GM13977 (cell line): ENCODE data around the gene SNAI3.

Experiments
- DNase-seq: peaks from one replicate; pipeline ENCODE4 v3.0.0; 2012; ENCODE audit warnings: low spot score
- CTCF ChIP-seq: IDR thresholded peaks from 2 replicates; pipeline ENCODE4 v1.5.1; 2012; ENCODE audit warnings: mild to moderate bottlenecking, control low read depth; ENCODE audit not compliant: insufficient read depth; ENCODE audit errors: extremely low read depth, missing control alignments
- in situ Hi-C: fragments of 300-500 bp; cut with MboI; formaldehyde crosslinking; loops from one replicate; pipeline ENCODE4 v1.12.0; 2022; ENCODE audit warnings: low sequenced_read_pairs, low pct_unique_long_range_greater_than_20kb, mixed read lengths, inconsistent platforms; ENCODE audit not compliant: unreplicated experiment

SNAI3 gene

GRCh38 chr16:88629835-88630234 lies 56.5 kb downstream of the SNAI3 start:
- no peak for TF ChIP-seq CTCF
- no peak for DNase-seq
- in situ Hi-C loops, result no loop called here

DNA sequence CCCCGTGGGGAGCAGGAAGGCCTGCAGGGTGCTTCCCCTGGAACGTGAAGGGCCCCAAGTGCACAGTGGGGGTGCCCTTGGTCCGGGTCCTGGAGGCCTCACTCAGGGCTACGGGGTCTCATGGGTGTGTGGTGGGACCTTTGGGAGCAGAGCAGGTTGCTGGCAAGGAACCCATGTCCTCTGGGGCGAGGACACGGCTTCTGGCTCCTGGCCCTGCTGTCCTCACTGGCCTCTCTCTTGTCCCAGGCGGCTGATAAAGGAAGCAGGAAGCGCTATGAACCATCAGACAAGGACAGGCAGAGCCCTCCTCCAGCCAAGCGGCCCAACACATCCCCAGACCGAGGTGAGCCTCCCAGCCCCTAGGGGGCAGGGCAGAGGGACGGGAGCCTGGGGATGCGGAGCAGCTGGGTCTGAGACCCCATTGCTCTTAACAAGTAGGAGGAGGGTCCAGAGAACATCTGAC lies 57.8 kb downstream of the SNAI3 start:
- in situ Hi-C loops, result no loop called here
- DNase-seq, result no peak
- TF ChIP-seq CTCF, result peak; percentile 38
